Neural progenitor cell (in vitro differentiated cells): Measurements from ENCODE around the gene MSI2. TPM values are rescaled to one million over a fixed set of nuclear protein-coding genes. Genes with fewer than 3 reads are reported as not detected.

Experiments
- DNase-seq: peaks from one replicate; pipeline ENCODE4 v3.0.0-alpha.2; 2016; ENCODE audit warnings: low spot score
- H2AFZ ChIP-seq: fragments of 200-600 bp; sonication (generic); replicated peaks from 2 replicates; pipeline ENCODE4 v1.6.1; 2016; ENCODE audit warnings: antibody characterized with exemption
- H3F3A ChIP-seq: fragments of 200-600 bp; sonication (generic); 2 replicates; pipeline ENCODE4 v1.6.1; 2016; ENCODE audit warnings: antibody characterized with exemption, low read depth
- H3K27ac ChIP-seq: fragments of 200-600 bp; sonication (generic); 2 replicates; pipeline ENCODE4 v1.5.1; 2016; ENCODE audit warnings: mild to moderate bottlenecking
- H3K27me3 ChIP-seq: fragments of 200-600 bp; sonication (generic); 2 replicates; pipeline ENCODE4 v1.6.1; 2016; ENCODE audit warnings: mild to moderate bottlenecking, moderate library complexity
- H3K36me3 ChIP-seq: fragments of 200-600 bp; sonication (generic); 2 replicates; pipeline ENCODE4 v1.5.1; 2016
- H3K4me1 ChIP-seq: fragments of 200-600 bp; sonication (generic); 2 replicates; pipeline ENCODE4 v1.6.1; 2016; ENCODE audit warnings: mixed run types
- H3K4me2 ChIP-seq: fragments of 200-600 bp; sonication (generic); 2 replicates; pipeline ENCODE4 v1.6.1; 2016
- H3K4me3 ChIP-seq: fragments of 200-600 bp; sonication (generic); 2 replicates; pipeline ENCODE4 v1.5.1; 2016
- H3K79me2 ChIP-seq: fragments of 200-600 bp; sonication (generic); 2 replicates; pipeline ENCODE4 v1.6.1; 2016; ENCODE audit warnings: low read depth
- H3K9ac ChIP-seq: fragments of 200-600 bp; sonication (generic); 2 replicates; pipeline ENCODE4 v1.6.1; 2016
- H3K9me3 ChIP-seq: fragments of 200-600 bp; sonication (generic); 2 replicates; pipeline ENCODE4 v1.5.1; 2016; ENCODE audit warnings: low read depth
- H4K20me1 ChIP-seq: fragments of 200-600 bp; sonication (generic); 2 replicates; pipeline ENCODE4 v1.6.1; 2016; ENCODE audit warnings: low read depth
- H3K27ac Mint-ChIP-seq: 3 replicates; pipeline ENCODE4 v1.8.0; 2021; ENCODE audit warnings: mixed read lengths
- H3K27me3 Mint-ChIP-seq: 2 replicates; pipeline ENCODE4 v1.8.0; 2022; ENCODE audit warnings: low read depth, mild to moderate bottlenecking, inconsistent platforms, moderate library complexity, mixed read lengths; ENCODE audit not compliant: insufficient read depth
- H3K36me3 Mint-ChIP-seq: 3 replicates; pipeline ENCODE4 v1.8.0; 2021; ENCODE audit warnings: mixed read lengths
- H3K4me1 Mint-ChIP-seq: 3 replicates; pipeline ENCODE4 v1.8.0; 2021; ENCODE audit warnings: mixed read lengths
- H3K4me3 Mint-ChIP-seq: 3 replicates; pipeline ENCODE4 v1.8.0; 2021; ENCODE audit warnings: mild to moderate bottlenecking, moderate library complexity, mixed read lengths
- H3K9me3 Mint-ChIP-seq: 3 replicates; pipeline ENCODE4 v1.8.0; 2020; ENCODE audit warnings: mixed read lengths
- EZH2 ChIP-seq: fragments of 200-600 bp; sonication (generic); IDR thresholded peaks from 2 replicates; pipeline ENCODE4 v1.6.1; 2017; ENCODE audit warnings: antibody characterized with exemption, mild to moderate bottlenecking, moderate library complexity
- EZH2phosphoT487 ChIP-seq: fragments of 200-600 bp; sonication (generic); IDR thresholded peaks from 2 replicates; pipeline ENCODE4 v1.6.1; 2017; ENCODE audit warnings: antibody characterized with exemption
- total RNA-seq: library from RNA; depleted of rRNA; stranded (reverse); fragments of >200 nt; gene quantifications from 2 replicates; pipeline ENCODE4 v1.2.3, GENCODE V29; 2015; ENCODE audit warnings: low replicate concordance
- TF ChIP-seq, protein P1 (sequence below): fragments of 200-600 bp; sonication (generic); IDR thresholded peaks from 2 replicates; pipeline ENCODE4 v1.5.1; 2017; ENCODE audit warnings: antibody characterized with exemption, mild to moderate bottlenecking

MSI2 gene
- total RNA-seq, 1 donor from 2014 or later = 96.9 TPM

DNA sequence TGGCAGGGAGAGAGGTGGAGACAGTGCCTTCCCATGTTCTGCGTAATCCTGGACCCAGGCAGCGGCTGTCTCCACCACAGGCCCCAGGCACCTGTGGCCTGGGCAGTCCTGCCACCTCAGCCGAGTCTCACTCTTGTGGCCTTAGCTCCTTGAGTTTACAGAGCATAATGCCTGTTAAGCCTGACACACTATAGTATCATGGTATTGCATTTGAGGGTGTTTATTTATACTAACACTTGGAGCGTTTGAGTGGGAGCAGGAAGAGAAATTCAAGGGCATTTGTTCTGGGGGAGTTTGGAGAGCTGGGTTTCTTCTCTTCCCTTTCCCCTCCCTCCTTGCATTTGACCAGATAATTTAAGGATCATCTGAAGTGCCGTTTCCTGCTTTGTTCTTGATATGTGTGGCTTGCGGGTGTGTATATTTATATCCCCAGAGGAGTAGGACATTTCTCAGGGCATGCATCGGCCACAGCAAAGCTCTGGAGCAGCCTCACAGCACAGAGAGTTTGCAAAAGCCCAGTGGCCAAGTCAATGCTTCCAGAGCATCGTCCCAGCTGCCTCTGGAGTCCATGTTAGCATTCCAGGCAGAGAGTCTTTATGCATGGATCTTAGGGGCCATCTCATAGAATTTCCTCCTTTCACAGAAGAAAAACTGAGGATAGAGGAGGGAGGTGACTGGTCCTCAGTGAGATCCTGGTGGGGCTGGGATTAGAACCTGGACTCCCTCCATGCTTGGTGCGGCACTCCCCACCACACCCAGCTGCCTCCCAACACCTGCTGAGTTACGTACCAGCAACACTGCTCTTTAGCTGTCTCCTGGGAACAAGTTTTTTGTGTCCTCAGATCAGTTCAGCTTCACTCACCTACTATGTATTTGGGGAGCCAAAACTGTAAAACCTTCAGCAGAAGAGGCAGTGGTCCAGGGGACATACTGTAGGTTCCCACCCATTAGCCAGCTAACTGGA lies 266.0 kb downstream of the MSI2 start:
- no peak overlapping the region for H3K4me2 ChIP-seq
- no peak for DNase-seq
- peaks cover 21% of the 10 kb centered on the region for H3F3A ChIP-seq
- H3K27ac ChIP-seq = no peak overlapping the region
- Mint-ChIP-seq H3K27me3 (peaks cover 5% of the 10 kb centered on the region), H3K36me3 (peaks cover 5% of the 10 kb centered on the region), H3K4me1 (peaks cover 76% of the 10 kb centered on the region), H3K9me3 (no peaks in the 10 kb centered on the region), H3K4me3 (no peak overlapping the region), H3K27ac (peak overlapping the region; percentile 95)
- peaks cover 60% of the 10 kb centered on the region for H3K4me1 ChIP-seq
- peaks cover 86% of the 10 kb centered on the region for H3K79me2 ChIP-seq
- no peaks in the 10 kb centered on the region for H3K9me3 ChIP-seq
- H4K20me1 ChIP-seq = peaks cover 43% of the 10 kb centered on the region
- no peak overlapping the region for H3K4me3 ChIP-seq
- H3K27me3 ChIP-seq = no peaks in the 10 kb centered on the region
- H3K36me3 ChIP-seq = no peaks in the 10 kb centered on the region
- TF ChIP-seq, protein P1, sequence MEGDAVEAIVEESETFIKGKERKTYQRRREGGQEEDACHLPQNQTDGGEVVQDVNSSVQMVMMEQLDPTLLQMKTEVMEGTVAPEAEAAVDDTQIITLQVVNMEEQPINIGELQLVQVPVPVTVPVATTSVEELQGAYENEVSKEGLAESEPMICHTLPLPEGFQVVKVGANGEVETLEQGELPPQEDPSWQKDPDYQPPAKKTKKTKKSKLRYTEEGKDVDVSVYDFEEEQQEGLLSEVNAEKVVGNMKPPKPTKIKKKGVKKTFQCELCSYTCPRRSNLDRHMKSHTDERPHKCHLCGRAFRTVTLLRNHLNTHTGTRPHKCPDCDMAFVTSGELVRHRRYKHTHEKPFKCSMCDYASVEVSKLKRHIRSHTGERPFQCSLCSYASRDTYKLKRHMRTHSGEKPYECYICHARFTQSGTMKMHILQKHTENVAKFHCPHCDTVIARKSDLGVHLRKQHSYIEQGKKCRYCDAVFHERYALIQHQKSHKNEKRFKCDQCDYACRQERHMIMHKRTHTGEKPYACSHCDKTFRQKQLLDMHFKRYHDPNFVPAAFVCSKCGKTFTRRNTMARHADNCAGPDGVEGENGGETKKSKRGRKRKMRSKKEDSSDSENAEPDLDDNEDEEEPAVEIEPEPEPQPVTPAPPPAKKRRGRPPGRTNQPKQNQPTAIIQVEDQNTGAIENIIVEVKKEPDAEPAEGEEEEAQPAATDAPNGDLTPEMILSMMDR = no peak
- TF ChIP-seq EZH2phosphoT487 = no peak
- TF ChIP-seq EZH2 = no peak
- no peak overlapping the region for H3K9ac ChIP-seq
- H2AFZ ChIP-seq = no peak overlapping the region

GRCh38 chr17:57523926-57524632 lies 267.8 kb downstream of the MSI2 start:
- no peak for TF ChIP-seq EZH2
- TF ChIP-seq, protein P1 = no peak
- Histone ChIP-seq H3F3A (peaks cover 32% of the 10 kb centered on the region), H3K79me2 (peaks cover 88% of the 10 kb centered on the region), H3K4me2 (peak overlapping the region; percentile 4), H3K9me3 (no peaks in the 10 kb centered on the region), H3K4me1 (peaks cover 59% of the 10 kb centered on the region), H3K36me3 (no peaks in the 10 kb centered on the region), H3K4me3 (no peak overlapping the region), H3K27me3 (no peaks in the 10 kb centered on the region), H2AFZ (no peak overlapping the region), H3K27ac (peak overlapping the region; percentile 3), H3K9ac (no peak overlapping the region), H4K20me1 (peaks cover 39% of the 10 kb centered on the region)
- H3K27me3 Mint-ChIP-seq = peaks cover 3% of the 10 kb centered on the region
- DNase-seq = no peak
- H3K27ac Mint-ChIP-seq = no peak overlapping the region
- H3K4me1 Mint-ChIP-seq = peaks cover 58% of the 10 kb centered on the region
- peak overlapping the region; percentile 31 for H3K4me3 Mint-ChIP-seq
- peaks cover 5% of the 10 kb centered on the region for H3K36me3 Mint-ChIP-seq
- H3K9me3 Mint-ChIP-seq = no peaks in the 10 kb centered on the region

DNA sequence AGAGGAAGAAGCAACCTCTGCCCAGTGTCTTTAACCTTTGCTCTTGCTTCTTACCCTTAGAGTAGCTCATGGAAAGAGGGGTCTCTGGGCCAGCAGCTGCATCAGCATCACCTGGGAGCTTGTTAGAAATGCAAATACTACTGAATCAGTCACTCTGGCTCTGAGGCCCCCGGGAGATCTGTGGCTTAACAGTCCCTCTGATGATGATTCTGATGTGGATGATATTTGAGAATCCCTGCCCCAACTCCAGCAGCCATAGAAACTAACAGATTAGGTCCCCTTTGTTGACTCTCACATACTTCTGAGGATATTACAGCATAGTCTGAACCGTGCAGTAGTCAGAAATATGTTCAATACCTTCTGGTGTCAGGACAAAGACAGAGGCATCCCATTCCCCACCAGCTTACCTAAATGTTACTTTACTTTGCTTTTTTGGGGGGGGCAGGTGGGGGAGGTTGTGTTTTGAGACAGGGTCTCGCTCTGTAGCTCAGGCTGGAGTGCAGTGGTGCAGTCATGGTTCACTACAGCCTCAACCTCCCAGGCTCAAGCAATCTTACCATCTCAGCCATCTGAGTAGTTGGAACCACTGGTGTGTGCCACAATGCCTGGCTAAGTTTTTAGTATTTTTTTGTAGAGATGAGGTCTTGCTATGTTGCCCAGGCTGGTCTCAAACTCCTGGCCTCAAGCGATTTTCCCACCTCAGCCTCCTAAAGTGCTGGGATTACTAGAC lies 268.7 kb downstream of the MSI2 start:
- Histone ChIP-seq H3F3A (peaks cover 36% of the 10 kb centered on the region), H3K4me2 (peak overlapping the region; percentile 4), H3K27me3 (no peaks in the 10 kb centered on the region), H3K4me3 (no peak overlapping the region), H2AFZ (no peak overlapping the region), H3K9me3 (no peaks in the 10 kb centered on the region), H3K36me3 (no peaks in the 10 kb centered on the region), H4K20me1 (peaks cover 41% of the 10 kb centered on the region), H3K79me2 (peaks cover 90% of the 10 kb centered on the region), H3K4me1 (peaks cover 68% of the 10 kb centered on the region), H3K9ac (no peak overlapping the region), H3K27ac (peak overlapping the region; percentile 27)
- DNase-seq = no peak
- peak overlapping the region; percentile 31 for H3K4me3 Mint-ChIP-seq
- no peaks in the 10 kb centered on the region for H3K9me3 Mint-ChIP-seq
- H3K4me1 Mint-ChIP-seq = peaks cover 52% of the 10 kb centered on the region
- H3K36me3 Mint-ChIP-seq = peaks cover 5% of the 10 kb centered on the region
- H3K27me3 Mint-ChIP-seq = peaks cover 3% of the 10 kb centered on the region
- no peak overlapping the region for H3K27ac Mint-ChIP-seq
- no peak for TF ChIP-seq EZH2
